Ovary (tissue), 9 donors: ENCODE measurements around the gene GAMT. TPM values are rescaled to one million over a fixed set of nuclear protein-coding genes. Genes with fewer than 3 reads are reported as not detected.
"Not testable (repeated sequence)": the region's sequence is repeated elsewhere in the genome, so short reads cannot be mapped to it uniquely, and the experiment has no call there.

Experiments
- DNase-seq, 5 donors: peaks; one replicate each; pipeline ENCODE4 v3.0.0-alpha.2; 2019 to 2020
- H3K27ac ChIP-seq, 2 donors: fragments of 200-600 bp; one replicate each; pipeline versions ENCODE4 v1.5.1 to v1.8.0; 2019 to 2022
- H3K27me3 ChIP-seq: fragments of 200-600 bp; one replicate; pipeline ENCODE4 v1.8.0; 2022
- H3K36me3 ChIP-seq: fragments of 200-600 bp; sonication (generic); one replicate; pipeline ENCODE4 v1.5.1; 2019
- H3K4me1 ChIP-seq: one replicate; pipeline ENCODE4 v1.8.1; 2013; ENCODE audit warnings: mild to moderate bottlenecking, moderate library complexity; ENCODE audit not compliant: insufficient read depth
- H3K4me3 ChIP-seq: fragments of 200-600 bp; sonication (generic); one replicate; pipeline ENCODE4 v1.5.1; 2017
- H3K9me3 ChIP-seq, 2 donors: fragments of 200-600 bp in 1 of 2; sonication (generic) in 1 of 2; one replicate each; pipeline versions ENCODE4 v1.5.1 to v1.8.1; 2013 to 2019; ENCODE audit warnings: mild to moderate bottlenecking in 1 of 2, moderate library complexity in 1 of 2
- CTCF ChIP-seq, 3 donors: fragments of 450-650 bp in 2 of 3; fragments of 200-600 bp in 1 of 3; IDR thresholded peaks; one replicate each; pipeline versions ENCODE4 v1.5.1 to v1.8.0; 2016 to 2022; ENCODE audit warnings: antibody characterized with exemption in 3 of 3, mild to moderate bottlenecking in 1 of 3
- EP300 ChIP-seq: sonication (generic); formaldehyde crosslinking; IDR thresholded peaks from one replicate; pipeline ENCODE4 v1.6.1; 2017; ENCODE audit warnings: antibody characterized with exemption
- POLR2A ChIP-seq: fragments of 450-650 bp; IDR thresholded peaks from one replicate; pipeline ENCODE4 v1.6.1; 2017; ENCODE audit warnings: antibody characterized with exemption, mild to moderate bottlenecking, moderate library complexity
- WGBS, 3 donors: extraction: QIAGEN DNeasy Blood & Tissue Kit in 1 of 3; methylation state at CpG; one replicate each; pipeline versions ENCODE4 v1.1.5 to v1.1.7; 2013 to 2017; 5-methylcytosine and 5-hydroxymethylcytosine counted together
- intact Hi-C, 4 donors: fragments of 100-400 bp; cut with DNase I; formaldehyde crosslinking; loops; one replicate each; pipeline versions ENCODE4 v1.11.0 to v1.15.1; 2022 to 2023
- polyA plus RNA-seq, 2 donors: library from polyadenylated mRNA; stranded (reverse); fragments of 200-250 nt in 1 of 2; fragments of 350-450 nt in 1 of 2; fragmentation: Illumina TruSeq in 1 of 2; extraction: RNeasy Lipid Tissue Mini Kit (QIAGEN cat#74804) in 1 of 2; gene quantifications; one replicate each; pipeline ENCODE4 v1.2.3, GENCODE V29; 2013 to 2014
- total RNA-seq, 7 donors: library from RNA; depleted of rRNA in 2 of 7; stranded (reverse); fragments of >200 nt in 2 of 7; fragmentation: NEBNext Ultra II Directional in 3 of 7; extraction: Animal tissue kit (Norgen Biotek cat#: 25700) in 3 of 7; gene quantifications; one replicate each; pipeline versions ENCODE4 v1.1.0 to v1.2.4, GENCODE V29; 2016 to 2023
- donor health status: DM: no; HTN: no; CAD: no; lungs with moderate emphysema.
- donor health status: DM: no; HTN: no; CAD: no.
- donor health status: Bipolar disorder and iron deficiency.
- donor health status: DM: yes; HTN: yes; CAD: no.
- donor health status: DM: no; HTN: no; CAD: no.
- donor health status: DM: yes; HTN: yes; CAD: no.

GAMT gene
- total and polyA plus RNA-seq, 9 donors: 8.0 to 34.1 (median 17.0) TPM

GRCh38 chr19:1441677-1442438 lies 40.5 kb upstream of the GAMT start:
- no peaks in the 10 kb centered on the region for H3K36me3 ChIP-seq
- H3K9me3 ChIP-seq: no peaks in the 10 kb centered on the region
- intact Hi-C loops: loop anchor here in 2 of 4 donors (10.0 kb wide), 2 partner anchors 127 to 157 kb away; partner anchors contain the start of gene EFNA2 (in 2 of the 2)
- H3K27me3 ChIP-seq: no peaks in the 10 kb centered on the region
- peaks cover 11% of the 10 kb centered on the region for H3K4me1 ChIP-seq
- no peak overlapping the region for H3K4me3 ChIP-seq
- DNase-seq: peak in 1 of 5 donors; percentile 45
- TF ChIP-seq CTCF (IDR thresholded peaks at IDR 0.05) (no peak), POLR2A (no peak), EP300 (no peak)
- WGBS, 3 donors: 72 to 78% (median 76%) methylated on average over 25 of the region's 25 CpGs
- no peak overlapping the region for H3K27ac ChIP-seq

- peak in 1 of 5 donors; percentile 33 for DNase-seq
- TF ChIP-seq POLR2A: no peak
- TF ChIP-seq EP300: no peak
- TF ChIP-seq CTCF (IDR thresholded peaks at IDR 0.05): no peak
- no peaks in the 10 kb centered on the region for H3K27me3 ChIP-seq
- H3K4me3 ChIP-seq: no peak overlapping the region
- intact Hi-C loops: loop anchor here in 2 of 4 donors (10.0 kb wide), 2 partner anchors 126 to 156 kb away; partner anchors contain the start of gene EFNA2 (in 2 of the 2)
- H3K27ac ChIP-seq: no peak overlapping the region
- WGBS, 3 donors: 79 to 86% (median 85%) methylated on average over 9 of the region's 9 CpGs
- H3K36me3 ChIP-seq: no peaks in the 10 kb centered on the region
- peaks cover 11% of the 10 kb centered on the region for H3K4me1 ChIP-seq
- H3K9me3 ChIP-seq: no peaks in the 10 kb centered on the region
Measured at GRCh38 chr19:1441022-1441426, 39.7 kb upstream of the GAMT start.

- 77 to 82% (median 80%) methylated on average over 15 of the region's 15 CpGs for WGBS, 3 donors
- intact Hi-C loops: loop anchor here in 2 of 4 donors (10.0 kb wide), 2 partner anchors 126 to 156 kb away; partner anchors contain the start of gene EFNA2 (in 2 of the 2)
- Histone ChIP-seq H3K27ac (no peak overlapping the region), H3K4me1 (peaks cover 11% of the 10 kb centered on the region), H3K27me3 (no peaks in the 10 kb centered on the region), H3K9me3 (no peaks in the 10 kb centered on the region), H3K36me3 (no peaks in the 10 kb centered on the region), H3K4me3 (no peak overlapping the region)
- DNase-seq: peak in 1 of 5 donors; percentile 34
- no peak for TF ChIP-seq POLR2A
- no peak for TF ChIP-seq CTCF (IDR thresholded peaks at IDR 0.05)
- no peak for TF ChIP-seq EP300
Measured at GRCh38 chr19:1440418-1440801, 39.1 kb upstream of the GAMT start.

- intact Hi-C loops: loop anchor here in 2 of 4 donors (10.0 kb wide), 2 partner anchors 125 to 155 kb away; partner anchors contain the start of gene EFNA2 (in 2 of the 2)
- peak in 1 of 5 donors; percentile 46 for DNase-seq
- peak overlapping the region; percentile 71 for H3K4me3 ChIP-seq
- not testable (repeated sequence) for H3K9me3 ChIP-seq, H3K4me1 ChIP-seq, H3K27ac ChIP-seq, H3K27me3 ChIP-seq, H3K36me3 ChIP-seq
- WGBS, 3 donors: 68 to 82% (median 70%) methylated on average over 56 to 57 of the region's 57 CpGs
Measured at GRCh38 chr19:1439525-1440417, 38.4 kb upstream of the GAMT start.
